HepG2 (cell line): Measurements from ENCODE around the gene ANKRD52. TPM values are rescaled to one million over a fixed set of nuclear protein-coding genes. Genes with fewer than 3 reads are reported as not detected.

ENCODE experiments used
- CBX1 ChIP-seq: IDR thresholded peaks from one replicate; pipeline ENCODE4 v1.6.1; 2016; ENCODE audit warnings: antibody characterized with exemption, low read depth
- CBX2 ChIP-seq, 2 experiments: fragments of 200-600 bp in 1 of 2; sonication (generic); formaldehyde crosslinking in 1 of 2; IDR thresholded peaks; 2 replicates each; pipeline versions ENCODE4 v1.7.0 to v1.8.1; 2018 to 2022; ENCODE audit warnings: low read depth in 2 of 2, low read length in 1 of 2, mild to moderate bottlenecking in 1 of 2, missing genetic modification reagents in 1 of 2
- ERF ChIP-seq: IDR thresholded peaks from 2 replicates; pipeline ENCODE4 v1.6.1; 2018; ENCODE audit warnings: missing biosample characterization, missing genetic modification reagents
- ESRRA ChIP-seq: sonication (generic); formaldehyde crosslinking; IDR thresholded peaks from 2 replicates; pipeline ENCODE4 v1.5.1; 2020; ENCODE audit warnings: mild to moderate bottlenecking, low read depth, missing genetic modification reagents
- ETS1 ChIP-seq: sonication (generic); formaldehyde crosslinking; IDR thresholded peaks from 2 replicates; pipeline ENCODE4 v1.4.0; 2020; ENCODE audit warnings: missing genetic modification reagents
- IKZF1 ChIP-seq: fragments of 450-650 bp; IDR thresholded peaks from 2 replicates; pipeline ENCODE4 v1.7.1; 2016
- KDM6A ChIP-seq: IDR thresholded peaks from 2 replicates; pipeline ENCODE4 v1.6.1; 2016; ENCODE audit warnings: low read depth
- KLF6 ChIP-seq: IDR thresholded peaks from 2 replicates; pipeline ENCODE4 v1.8.0; 2016; ENCODE audit warnings: missing biosample characterization, missing genetic modification reagents
- KMT2B ChIP-seq: IDR thresholded peaks from 2 replicates; pipeline ENCODE4 v1.6.1; 2016; ENCODE audit warnings: missing genetic modification reagents, missing compliant biosample characterization
- NBN ChIP-seq: fragments of 450-650 bp; conservative IDR thresholded peaks from 2 replicates; pipeline ENCODE4 v1.6.1; 2017
- PHF21A ChIP-seq: sonication (generic); formaldehyde crosslinking; IDR thresholded peaks from 2 replicates; pipeline ENCODE4 v1.5.0; 2020; ENCODE audit warnings: mild to moderate bottlenecking, missing genetic modification reagents
- RBAK ChIP-seq: sonication (generic); formaldehyde crosslinking; IDR thresholded peaks from 2 replicates; pipeline ENCODE4 v1.5.1; 2020; ENCODE audit warnings: mild to moderate bottlenecking, missing genetic modification reagents
- RBM39 ChIP-seq: fragments of 200-400 bp; formaldehyde crosslinking; IDR thresholded peaks from one replicate; pipeline ENCODE4 v1.6.1; 2018; ENCODE audit warnings: antibody characterized with exemption, mild to moderate bottlenecking, low read depth, low read length; ENCODE audit not compliant: poor library complexity, severe bottlenecking
- ZNF234 ChIP-seq: sonication (generic); formaldehyde crosslinking; conservative IDR thresholded peaks from 2 replicates; pipeline ENCODE4 v1.5.1; 2020; ENCODE audit warnings: mild to moderate bottlenecking, missing genetic modification reagents
- ZNF33A ChIP-seq: sonication (generic); formaldehyde crosslinking; IDR thresholded peaks from 2 replicates; pipeline ENCODE4 v1.5.1; 2020; ENCODE audit warnings: missing genetic modification reagents, mild to moderate bottlenecking, moderate library complexity, borderline replicate concordance
- ZNF34 ChIP-seq: sonication (generic); formaldehyde crosslinking; IDR thresholded peaks from 2 replicates; pipeline ENCODE4 v1.4.0; 2020; ENCODE audit warnings: mild to moderate bottlenecking, missing genetic modification reagents, borderline replicate concordance
- ZNF550 ChIP-seq: sonication (generic); formaldehyde crosslinking; IDR thresholded peaks from 2 replicates; pipeline ENCODE4 v1.4.0; 2020; ENCODE audit warnings: mild to moderate bottlenecking, missing genetic modification reagents, borderline replicate concordance
- ZNF713 ChIP-seq: sonication (generic); formaldehyde crosslinking; IDR thresholded peaks from 2 replicates; pipeline ENCODE4 v1.4.0; 2020; ENCODE audit warnings: mild to moderate bottlenecking, missing genetic modification reagents
- ZNF720 ChIP-seq: sonication (generic); formaldehyde crosslinking; IDR thresholded peaks from 2 replicates; pipeline ENCODE4 v1.4.0; 2020; ENCODE audit warnings: missing genetic modification reagents
- ZNF761 ChIP-seq: sonication (generic); formaldehyde crosslinking; conservative IDR thresholded peaks from 2 replicates; pipeline ENCODE4 v1.4.0; 2020; ENCODE audit warnings: mild to moderate bottlenecking, missing genetic modification reagents
- ZNF772 ChIP-seq: sonication (generic); formaldehyde crosslinking; IDR thresholded peaks from 2 replicates; pipeline ENCODE4 v1.5.0; 2020; ENCODE audit warnings: mild to moderate bottlenecking, missing genetic modification reagents
- ZSCAN30 ChIP-seq: sonication (generic); formaldehyde crosslinking; IDR thresholded peaks from 2 replicates; pipeline ENCODE4 v1.5.0; 2020; ENCODE audit warnings: mild to moderate bottlenecking, missing genetic modification reagents
- polyA plus RNA-seq, 8 experiments: library from polyadenylated mRNA; depleted of rRNA in 3 of 8; stranded (reverse) in 7 of 8; unstranded in 1 of 8; fragments of >200 nt; fragmentation: Illumina TruSeq in 4 of 8; extraction: Trizol in 4 of 8; gene quantifications; 2 replicates each; pipeline versions ENCODE4 v1.2.1 to v1.2.3, GENCODE V29; 2011 to 2016; ENCODE audit warnings: low read depth in 4 of 8, missing spikeins in 1 of 8, mixed read lengths in 1 of 8; ENCODE audit not compliant: insufficient read depth in 1 of 8
- total RNA-seq, 5 experiments: library from RNA; depleted of rRNA; stranded (reverse); fragments of >200 nt; fragmentation: Illumina TruSeq; extraction: Trizol; gene quantifications; 2 replicates each; pipeline ENCODE4 v1.2.3, GENCODE V29; 2016; ENCODE audit warnings: low read depth in 1 of 5
- TF ChIP-seq, protein P1 (sequence below): sonication (generic); formaldehyde crosslinking; IDR thresholded peaks from 2 replicates; pipeline ENCODE4 v1.4.0; 2020; ENCODE audit warnings: low read depth, mild to moderate bottlenecking, missing genetic modification reagents
- TF ChIP-seq, protein P2 (sequence below): sonication (generic); formaldehyde crosslinking; IDR thresholded peaks from 2 replicates; pipeline ENCODE4 v1.5.1; 2020; ENCODE audit warnings: mild to moderate bottlenecking, missing genetic modification reagents, borderline replicate concordance
- TF ChIP-seq, protein P3 (sequence below): sonication (generic); formaldehyde crosslinking; IDR thresholded peaks from 2 replicates; pipeline ENCODE4 v1.4.0; 2020; ENCODE audit warnings: mild to moderate bottlenecking, missing genetic modification reagents

ANKRD52 gene
- total and polyA plus RNA-seq, 2 of the 13 experiments (the other 11 are each of a cell fraction or from before 2014, with no cell fraction given), result 7.8 to 9.2 TPM

DNA sequence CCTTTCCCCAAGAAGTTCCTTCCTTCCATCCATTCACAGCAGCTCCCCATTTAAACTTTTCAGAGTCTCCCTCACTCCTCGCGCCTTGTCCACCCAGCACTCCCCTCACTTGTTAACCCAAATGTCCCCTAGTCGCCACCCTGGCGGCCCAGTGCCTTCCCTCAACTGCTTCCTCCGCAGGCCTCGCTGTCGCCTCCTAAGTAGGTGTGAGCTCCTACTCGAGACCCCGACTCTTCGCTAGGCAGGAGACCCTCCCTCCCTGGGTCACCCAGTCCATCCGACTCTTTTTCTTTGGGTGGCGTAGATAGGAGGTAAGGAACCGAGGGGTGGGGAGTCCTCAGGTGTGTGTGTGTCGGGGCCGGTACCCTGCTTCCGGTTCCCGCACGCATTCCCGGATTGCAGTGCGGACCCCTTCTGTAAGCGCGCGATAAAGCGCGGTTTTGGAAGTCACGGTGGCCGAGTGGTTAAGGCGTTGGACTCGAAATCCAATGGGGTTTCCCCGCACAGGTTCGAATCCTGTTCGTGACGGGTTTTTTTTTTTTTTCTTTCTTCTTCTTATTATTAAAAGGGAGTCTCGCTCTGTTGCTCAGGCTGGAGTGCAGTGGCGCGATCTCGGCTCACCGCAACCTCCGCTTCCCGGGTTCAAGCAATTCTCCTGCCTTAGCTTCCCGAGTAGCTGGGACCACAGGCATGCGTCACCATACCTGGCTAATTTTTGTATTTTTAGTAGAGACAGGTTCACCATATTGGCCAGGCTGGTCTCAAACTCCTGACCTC is 68.1 kb downstream of the ANKRD52 start (continued):
- no peak for TF ChIP-seq RBAK
- no peak for TF ChIP-seq ZNF772 (CRISPR knock-in tag)
- TF ChIP-seq, protein P1, sequence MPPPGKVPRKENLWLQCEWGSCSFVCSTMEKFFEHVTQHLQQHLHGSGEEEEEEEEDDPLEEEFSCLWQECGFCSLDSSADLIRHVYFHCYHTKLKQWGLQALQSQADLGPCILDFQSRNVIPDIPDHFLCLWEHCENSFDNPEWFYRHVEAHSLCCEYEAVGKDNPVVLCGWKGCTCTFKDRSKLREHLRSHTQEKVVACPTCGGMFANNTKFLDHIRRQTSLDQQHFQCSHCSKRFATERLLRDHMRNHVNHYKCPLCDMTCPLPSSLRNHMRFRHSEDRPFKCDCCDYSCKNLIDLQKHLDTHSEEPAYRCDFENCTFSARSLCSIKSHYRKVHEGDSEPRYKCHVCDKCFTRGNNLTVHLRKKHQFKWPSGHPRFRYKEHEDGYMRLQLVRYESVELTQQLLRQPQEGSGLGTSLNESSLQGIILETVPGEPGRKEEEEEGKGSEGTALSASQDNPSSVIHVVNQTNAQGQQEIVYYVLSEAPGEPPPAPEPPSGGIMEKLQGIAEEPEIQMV (CRISPR knock-in tag), result no peak
- no peak for TF ChIP-seq KDM6A (CRISPR knock-in tag)
- TF ChIP-seq ZSCAN30 (CRISPR knock-in tag), result no peak
- TF ChIP-seq IKZF1, result no peak
- TF ChIP-seq ZNF550 (CRISPR knock-in tag), result no peak; the same call in 1 of the 2 replicates
- 0 out of 2 replicates have a peak, but pooled peaks have one; percentile 9 for TF ChIP-seq ZNF713 (CRISPR knock-in tag)
- no peak for TF ChIP-seq ZNF720 (CRISPR knock-in tag)
- TF ChIP-seq ZNF234 (CRISPR knock-in tag), result 0 out of 2 replicates have a peak, but pooled peaks have one; percentile 18
- no peak for TF ChIP-seq ZNF34 (CRISPR knock-in tag)
- no peak; the same call in 1 of the 2 replicates for TF ChIP-seq ZNF761 (CRISPR knock-in tag)
- TF ChIP-seq ZNF33A (CRISPR knock-in tag), result no peak
- peak; percentile 68 for TF ChIP-seq CBX1
- no peak for TF ChIP-seq KLF6 (CRISPR knock-in tag)
- TF ChIP-seq ESRRA (CRISPR knock-in tag), result 0 out of 2 replicates have a peak, but pooled peaks have one; percentile 26
- TF ChIP-seq NBN, result no peak
- TF ChIP-seq, protein P2, sequence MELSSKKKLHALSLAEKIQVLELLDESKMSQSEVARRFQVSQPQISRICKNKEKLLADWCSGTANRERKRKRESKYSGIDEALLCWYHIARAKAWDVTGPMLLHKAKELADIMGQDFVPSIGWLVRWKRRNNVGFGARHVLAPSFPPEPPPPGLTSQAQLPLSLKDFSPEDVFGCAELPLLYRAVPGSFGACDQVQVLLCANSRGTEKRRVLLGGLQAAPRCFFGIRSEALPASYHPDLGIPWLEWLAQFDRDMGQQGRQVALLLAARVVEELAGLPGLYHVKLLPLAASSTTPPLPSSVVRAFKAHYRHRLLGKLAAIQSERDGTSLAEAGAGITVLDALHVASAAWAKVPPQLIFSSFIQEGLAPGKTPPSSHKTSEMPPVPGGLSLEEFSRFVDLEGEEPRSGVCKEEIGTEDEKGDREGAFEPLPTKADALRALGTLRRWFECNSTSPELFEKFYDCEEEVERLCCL (CRISPR knock-in tag), result no peak
- TF ChIP-seq RBM39, result no peak
- TF ChIP-seq, protein P3, sequence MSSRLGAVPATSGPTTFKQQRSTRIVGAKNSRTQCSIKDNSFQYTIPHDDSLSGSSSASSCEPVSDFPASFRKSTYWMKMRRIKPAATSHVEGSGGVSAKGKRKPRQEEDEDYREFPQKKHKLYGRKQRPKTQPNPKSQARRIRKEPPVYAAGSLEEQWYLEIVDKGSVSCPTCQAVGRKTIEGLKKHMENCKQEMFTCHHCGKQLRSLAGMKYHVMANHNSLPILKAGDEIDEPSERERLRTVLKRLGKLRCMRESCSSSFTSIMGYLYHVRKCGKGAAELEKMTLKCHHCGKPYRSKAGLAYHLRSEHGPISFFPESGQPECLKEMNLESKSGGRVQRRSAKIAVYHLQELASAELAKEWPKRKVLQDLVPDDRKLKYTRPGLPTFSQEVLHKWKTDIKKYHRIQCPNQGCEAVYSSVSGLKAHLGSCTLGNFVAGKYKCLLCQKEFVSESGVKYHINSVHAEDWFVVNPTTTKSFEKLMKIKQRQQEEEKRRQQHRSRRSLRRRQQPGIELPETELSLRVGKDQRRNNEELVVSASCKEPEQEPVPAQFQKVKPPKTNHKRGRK (CRISPR knock-in tag), result 0 out of 2 replicates have a peak, but pooled peaks have one; percentile 24
- TF ChIP-seq ETS1 (CRISPR knock-in tag), result no peak
- peak; percentile 80 for TF ChIP-seq PHF21A (CRISPR knock-in tag)
- TF ChIP-seq KMT2B (CRISPR knock-in tag), result peak; percentile 83
- TF ChIP-seq ERF (CRISPR knock-in tag), result peak; percentile 79; the same call in 1 of the 2 replicates
- no peak for TF ChIP-seq CBX2 (IDR thresholded peaks at IDR 0.05; ENCODE audit: low read depth, low read length)
- no peak for TF ChIP-seq CBX2 (CRISPR knock-in tag; IDR thresholded peaks at IDR 0.05; ENCODE audit: low read depth)
